Upper lobe of left lung (tissue), 4 donors: Measurements from ENCODE around the gene PROB1.

Source experiments
- CTCF ChIP-seq, 6 experiments: fragments of 450-650 bp in 4 of 6; fragments of 200-600 bp in 2 of 6; sonication (generic) in 2 of 6; IDR thresholded peaks; one replicate each; pipeline ENCODE4 v1.5.1; 2016 to 2019; ENCODE audit warnings: antibody characterized with exemption in 6 of 6
- EP300 ChIP-seq, 4 donors: sonication (generic); formaldehyde crosslinking; IDR thresholded peaks; one replicate each; pipeline ENCODE4 v1.5.1; 2017; ENCODE audit warnings: antibody characterized with exemption in 4 of 4, control low read depth in 2 of 4
- POLR2A ChIP-seq, 4 donors: fragments of 450-650 bp; IDR thresholded peaks; one replicate each; pipeline ENCODE4 v1.5.1; 2016 to 2017; ENCODE audit warnings: antibody characterized with exemption in 4 of 4, mild to moderate bottlenecking in 2 of 4
- POLR2AphosphoS5 ChIP-seq, 2 donors: sonication (generic); formaldehyde crosslinking; IDR thresholded peaks; one replicate each; pipeline ENCODE4 v1.5.1; 2017; ENCODE audit warnings: antibody characterized with exemption in 2 of 2

- TF ChIP-seq POLR2A (IDR thresholded peaks at IDR 0.05) (no peak), CTCF (IDR thresholded peaks at IDR 0.05) (no peak), POLR2AphosphoS5 (IDR thresholded peaks at IDR 0.05) (no peak), EP300 (IDR thresholded peaks at IDR 0.05) (no peak)
Measured at GRCh38 chr5:139374909-139375308, 20.0 kb downstream of the PROB1 start.
